ENCODE data around the gene GTPBP3. TPM values are rescaled to one million over a fixed set of nuclear protein-coding genes. Genes with fewer than 3 reads are reported as not detected.

GTPBP3 gene
- total and polyA plus RNA-seq, 2 of the 8 experiments (the other 6 are each of a cell fraction or from before 2014, with no cell fraction given), result 30.4 to 56.0 TPM

- no peak for TF ChIP-seq SUZ12 (IDR thresholded peaks at IDR 0.05; ENCODE audit: low read length)
- TF ChIP-seq RFX5 (IDR thresholded peaks at IDR 0.05; ENCODE audit: borderline replicate concordance, low read depth, low read length), result no peak
- peak; percentile 48 for TF ChIP-seq NRF1 (IDR thresholded peaks at IDR 0.05; ENCODE audit: low read depth, low read length)
- no peak for TF ChIP-seq TCF12 (IDR thresholded peaks at IDR 0.05; ENCODE audit: low read depth, low read length)
- no peak for TF ChIP-seq TEAD4 (IDR thresholded peaks at IDR 0.05; ENCODE audit: low read depth, low read length)
- TF ChIP-seq CTBP2 (IDR thresholded peaks at IDR 0.05; ENCODE audit: borderline replicate concordance, insufficient read depth, insufficient read length, low read length), result no peak
- TF ChIP-seq YY1 (IDR thresholded peaks at IDR 0.05; ENCODE audit: low read depth, low read length), result no peak
- TF ChIP-seq TAF7 (optimal IDR thresholded peaks at IDR 0.05; ENCODE audit: borderline replicate concordance, low read depth, low read length), result peak; percentile 12
- no peak for TF ChIP-seq CBX8 (IDR thresholded peaks at IDR 0.05; ENCODE audit: borderline replicate concordance, low read depth, low read length)
- TF ChIP-seq TBP (IDR thresholded peaks at IDR 0.05; ENCODE audit: low read depth, low read length), result 0 out of 2 replicates have a peak, but pooled peaks have one; percentile 33
- peak; percentile 32; the same call in 1 of the 2 replicates for TF ChIP-seq BACH1 (IDR thresholded peaks at IDR 0.05; ENCODE audit: low read length)
- TF ChIP-seq POU5F1 (IDR thresholded peaks at IDR 0.05; ENCODE audit: low read depth, low read length), result no peak
- TF ChIP-seq CHD2 (IDR thresholded peaks at IDR 0.05; ENCODE audit: low read length), result 0 out of 2 replicates have a peak, but pooled peaks have one; percentile 17
- TF ChIP-seq SP2 (IDR thresholded peaks at IDR 0.05; ENCODE audit: low read length), result no peak
- TF ChIP-seq RXRA (IDR thresholded peaks at IDR 0.05; ENCODE audit: insufficient read depth, low read depth, low read length), result no peak
- no peak for TF ChIP-seq EGR1 (IDR thresholded peaks at IDR 0.05; ENCODE audit: borderline replicate concordance, low read depth, low read length)
- no peak for TF ChIP-seq MAFK (IDR thresholded peaks at IDR 0.05; ENCODE audit: low read depth, low read length)
- TF ChIP-seq, protein P1, sequence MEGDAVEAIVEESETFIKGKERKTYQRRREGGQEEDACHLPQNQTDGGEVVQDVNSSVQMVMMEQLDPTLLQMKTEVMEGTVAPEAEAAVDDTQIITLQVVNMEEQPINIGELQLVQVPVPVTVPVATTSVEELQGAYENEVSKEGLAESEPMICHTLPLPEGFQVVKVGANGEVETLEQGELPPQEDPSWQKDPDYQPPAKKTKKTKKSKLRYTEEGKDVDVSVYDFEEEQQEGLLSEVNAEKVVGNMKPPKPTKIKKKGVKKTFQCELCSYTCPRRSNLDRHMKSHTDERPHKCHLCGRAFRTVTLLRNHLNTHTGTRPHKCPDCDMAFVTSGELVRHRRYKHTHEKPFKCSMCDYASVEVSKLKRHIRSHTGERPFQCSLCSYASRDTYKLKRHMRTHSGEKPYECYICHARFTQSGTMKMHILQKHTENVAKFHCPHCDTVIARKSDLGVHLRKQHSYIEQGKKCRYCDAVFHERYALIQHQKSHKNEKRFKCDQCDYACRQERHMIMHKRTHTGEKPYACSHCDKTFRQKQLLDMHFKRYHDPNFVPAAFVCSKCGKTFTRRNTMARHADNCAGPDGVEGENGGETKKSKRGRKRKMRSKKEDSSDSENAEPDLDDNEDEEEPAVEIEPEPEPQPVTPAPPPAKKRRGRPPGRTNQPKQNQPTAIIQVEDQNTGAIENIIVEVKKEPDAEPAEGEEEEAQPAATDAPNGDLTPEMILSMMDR (IDR thresholded peaks at IDR 0.05; ENCODE audit: control extremely low read depth in 1 of 3, insufficient read depth in 1 of 3, low read depth in 1 of 3, low read length in 3 of 3), result peak; percentile 79 to 87 (median 79)
- TF ChIP-seq SIX5 (IDR thresholded peaks at IDR 0.05; ENCODE audit: low read depth, low read length), result no peak
- peak; percentile 56 to 71 for TF ChIP-seq RAD21 (IDR thresholded peaks at IDR 0.05 in 1 of 2, conservative IDR thresholded peaks at IDR 0.05 in 1 of 2; ENCODE audit: low read depth in 2 of 2, low read length in 2 of 2)
Observed at GRCh38 chr19:17390665-17391370, 53.5 kb downstream of the GTPBP3 start (continued).
